Measurements from ENCODE around the gene JOSD2.

- TF ChIP-seq CTCF (IDR thresholded peaks at IDR 0.05; ENCODE audit: insufficient read depth, low read length, poor library complexity, severe bottlenecking) (no peak), EZH2phosphoT487 (conservative IDR thresholded peaks at IDR 0.05; ENCODE audit: low read length) (no peak)
Observed at GRCh38 chr19:50475736-50476223, 35.2 kb downstream of the JOSD2 start.

All from SU-DHL-6 (cell line).